Adrenal gland (tissue), 5 donors: ENCODE data around the gene VAPA.

ENCODE experiments used
- POLR2A ChIP-seq, 2 donors: fragments of 450-650 bp; IDR thresholded peaks; one replicate each; pipeline ENCODE4 v1.6.1; 2017; ENCODE audit warnings: antibody characterized with exemption in 2 of 2, mild to moderate bottlenecking in 2 of 2, moderate library complexity in 1 of 2
- TF ChIP-seq, protein P1 (sequence below), 6 experiments: fragments of 450-650 bp in 4 of 6; fragments of 200-600 bp in 2 of 6; sonication (generic) in 1 of 6; IDR thresholded peaks; 1 replicate in 5 of 6; 2 replicates in 1 of 6; pipeline versions ENCODE4 v1.5.1 to v1.8.0; 2016 to 2021; ENCODE audit warnings: antibody characterized with exemption in 6 of 6, mild to moderate bottlenecking in 2 of 6, moderate library complexity in 1 of 6
- donor health status: DM: no; HTN: no; CAD: no.

DNA sequence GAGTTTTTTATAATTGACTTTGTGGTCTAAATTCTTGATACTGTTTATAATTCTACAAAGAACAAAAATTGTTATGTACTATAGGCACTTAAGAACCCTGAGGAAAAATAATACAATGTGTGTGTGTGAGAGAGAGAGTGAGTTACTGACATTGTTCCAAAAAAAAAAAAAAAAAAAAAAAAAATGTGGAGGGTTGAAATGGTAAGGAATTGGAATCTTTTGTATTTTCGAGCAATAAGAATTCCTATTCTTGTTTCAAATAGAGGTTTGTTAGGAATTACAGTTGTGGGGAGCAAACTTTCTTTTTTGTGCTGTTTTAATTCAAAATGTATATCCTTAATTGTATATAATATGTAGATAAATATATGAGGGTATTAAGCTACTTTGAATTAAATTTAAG is 45.7 kb downstream of the VAPA start:
- no peak for TF ChIP-seq POLR2A (IDR thresholded peaks at IDR 0.05)
- TF ChIP-seq, protein P1, sequence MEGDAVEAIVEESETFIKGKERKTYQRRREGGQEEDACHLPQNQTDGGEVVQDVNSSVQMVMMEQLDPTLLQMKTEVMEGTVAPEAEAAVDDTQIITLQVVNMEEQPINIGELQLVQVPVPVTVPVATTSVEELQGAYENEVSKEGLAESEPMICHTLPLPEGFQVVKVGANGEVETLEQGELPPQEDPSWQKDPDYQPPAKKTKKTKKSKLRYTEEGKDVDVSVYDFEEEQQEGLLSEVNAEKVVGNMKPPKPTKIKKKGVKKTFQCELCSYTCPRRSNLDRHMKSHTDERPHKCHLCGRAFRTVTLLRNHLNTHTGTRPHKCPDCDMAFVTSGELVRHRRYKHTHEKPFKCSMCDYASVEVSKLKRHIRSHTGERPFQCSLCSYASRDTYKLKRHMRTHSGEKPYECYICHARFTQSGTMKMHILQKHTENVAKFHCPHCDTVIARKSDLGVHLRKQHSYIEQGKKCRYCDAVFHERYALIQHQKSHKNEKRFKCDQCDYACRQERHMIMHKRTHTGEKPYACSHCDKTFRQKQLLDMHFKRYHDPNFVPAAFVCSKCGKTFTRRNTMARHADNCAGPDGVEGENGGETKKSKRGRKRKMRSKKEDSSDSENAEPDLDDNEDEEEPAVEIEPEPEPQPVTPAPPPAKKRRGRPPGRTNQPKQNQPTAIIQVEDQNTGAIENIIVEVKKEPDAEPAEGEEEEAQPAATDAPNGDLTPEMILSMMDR (IDR thresholded peaks at IDR 0.05), result no peak
